Measurements from ENCODE around the gene PRKCE. TPM values are rescaled to one million over a fixed set of nuclear protein-coding genes. Genes with fewer than 3 reads are reported as not detected.
A peak's percentile ranks its signal among the peaks of the same experiment; 100 is the strongest.

PRKCE gene
- total and polyA plus RNA-seq, 7 donors: 3.0 to 21.9 (median 15.8) TPM

DNA sequence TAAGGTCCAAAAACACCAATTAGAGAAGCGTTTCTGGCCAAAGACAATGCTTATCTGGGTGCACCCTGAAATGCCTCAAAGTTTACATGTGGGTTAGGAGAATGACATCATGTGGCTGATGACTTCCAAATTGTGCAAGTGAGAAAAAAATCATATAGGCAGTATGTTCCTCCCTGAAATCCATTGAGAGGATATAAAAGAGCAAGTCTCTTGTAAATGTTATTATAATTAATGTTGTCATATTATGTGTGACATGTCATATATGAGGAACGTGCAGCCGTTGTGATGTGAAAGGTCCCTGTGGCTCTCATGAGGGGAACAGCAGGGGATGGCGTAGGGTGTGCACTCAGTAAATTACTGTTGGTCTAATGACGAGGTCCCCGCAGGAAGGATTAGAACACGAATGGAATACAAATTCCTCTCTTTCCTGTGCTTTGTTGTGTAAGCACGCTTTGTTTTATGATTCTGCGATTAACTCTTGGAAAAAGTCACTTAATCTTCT, 290.8 kb downstream of the PRKCE start:
- Histone ChIP-seq H3K9me3 (no peaks in the 10 kb centered on the region), H3K4me1 (peaks cover 0 to 66% (median 56%) of the 10 kb centered on the region in 4 donors), H3K36me3 (no peaks in the 10 kb centered on the region), H3K27me3 (no peaks in the 10 kb centered on the region), H3K4me3 (no peak overlapping the region), H3K27ac (peak overlapping the region in 2 of 4 donors; percentile 60 to 83)
- DNase-seq: no peak
- TF ChIP-seq POLR2A (IDR thresholded peaks at IDR 0.05) (no peak), POLR2AphosphoS5 (IDR thresholded peaks at IDR 0.05) (no peak), EP300 (IDR thresholded peaks at IDR 0.05) (no peak), CTCF (IDR thresholded peaks at IDR 0.05) (no peak)
- 77 to 87% methylated on average over 9 of the region's 9 CpGs for WGBS, 2 donors
- intact Hi-C loops (cut with DNase I): no loop called here

- Histone ChIP-seq H3K27me3 (no peaks in the 10 kb centered on the region), H3K4me3 (no peak overlapping the region), H3K4me1 (peaks cover 0 to 57% (median 48%) of the 10 kb centered on the region in 4 donors), H3K9me3 (no peaks in the 10 kb centered on the region), H3K36me3 (no peaks in the 10 kb centered on the region), H3K27ac (peak overlapping the region in 2 of 4 donors; percentile 57 to 60)
- TF ChIP-seq POLR2AphosphoS5 (IDR thresholded peaks at IDR 0.05) (no peak), EP300 (IDR thresholded peaks at IDR 0.05) (no peak), CTCF (IDR thresholded peaks at IDR 0.05) (no peak), POLR2A (IDR thresholded peaks at IDR 0.05) (no peak)
- intact Hi-C loops (cut with DNase I): no loop called here
- DNase-seq: no peak
- 87 to 88% methylated on average over 14 of the region's 14 CpGs for WGBS, 2 donors
Observed at GRCh38 chr2:45943219-45944044, 292.0 kb downstream of the PRKCE start.

- H3K27me3 ChIP-seq: no peaks in the 10 kb centered on the region
- WGBS, 2 donors: 81 to 88% methylated on average over 6 of the region's 6 CpGs
- TF ChIP-seq EP300 (IDR thresholded peaks at IDR 0.05): no peak
- TF ChIP-seq POLR2A (IDR thresholded peaks at IDR 0.05): no peak
- no peak for TF ChIP-seq POLR2AphosphoS5 (IDR thresholded peaks at IDR 0.05)
- no peak for TF ChIP-seq CTCF (IDR thresholded peaks at IDR 0.05)
- DNase-seq: no peak
- peak overlapping the region in 2 of 4 donors; percentile 57 to 60 for H3K27ac ChIP-seq
- intact Hi-C loops (cut with DNase I): no loop called here
- no peak overlapping the region for H3K4me3 ChIP-seq
- H3K9me3 ChIP-seq: no peaks in the 10 kb centered on the region
- peaks cover 0 to 52% (median 42%) of the 10 kb centered on the region in 4 donors for H3K4me1 ChIP-seq
- H3K36me3 ChIP-seq: no peaks in the 10 kb centered on the region
Observed at GRCh38 chr2:45944074-45944473, 292.6 kb downstream of the PRKCE start.

GRCh38 chr2:45945302-45945717, 293.8 kb downstream of the PRKCE start:
- TF ChIP-seq EP300 (IDR thresholded peaks at IDR 0.05) (no peak), CTCF (IDR thresholded peaks at IDR 0.05) (no peak), POLR2A (IDR thresholded peaks at IDR 0.05) (no peak), POLR2AphosphoS5 (IDR thresholded peaks at IDR 0.05) (no peak)
- H3K4me3 ChIP-seq: no peak overlapping the region
- WGBS, 2 donors: 95 to 96% methylated on average over 9 of the region's 9 CpGs
- H3K4me1 ChIP-seq: peaks cover 0 to 43% (median 32%) of the 10 kb centered on the region in 4 donors
- H3K27me3 ChIP-seq: no peaks in the 10 kb centered on the region
- intact Hi-C loops (cut with DNase I): no loop called here
- no peaks in the 10 kb centered on the region for H3K36me3 ChIP-seq
- DNase-seq: no peak
- no peak overlapping the region for H3K27ac ChIP-seq
- no peaks in the 10 kb centered on the region for H3K9me3 ChIP-seq

Data from sigmoid colon (tissue), 7 donors.